GM18951 (cell line): Measurements from ENCODE around the gene RAPGEF2.
A peak's percentile ranks its signal among the peaks of the same experiment; 100 is the strongest.
"Not testable (repeated sequence)": the region's sequence is repeated elsewhere in the genome, so short reads cannot be mapped to it uniquely, and the experiment has no call there.

Experiments used
- POLR2A ChIP-seq: IDR thresholded peaks from 4 replicates; pipeline ENCODE4 v1.6.1; 2011; ENCODE audit warnings: mild to moderate bottlenecking; ENCODE audit not compliant: insufficient read length, insufficient read depth; ENCODE audit errors: extremely low read depth
- in situ Hi-C: fragments of 300-500 bp; cut with MboI; formaldehyde crosslinking; loops from one replicate; pipeline ENCODE4 v1.12.0; 2022; ENCODE audit warnings: low sequenced_read_pairs, mixed read lengths, inconsistent platforms; ENCODE audit not compliant: unreplicated experiment

The RAPGEF2 gene, protein sequence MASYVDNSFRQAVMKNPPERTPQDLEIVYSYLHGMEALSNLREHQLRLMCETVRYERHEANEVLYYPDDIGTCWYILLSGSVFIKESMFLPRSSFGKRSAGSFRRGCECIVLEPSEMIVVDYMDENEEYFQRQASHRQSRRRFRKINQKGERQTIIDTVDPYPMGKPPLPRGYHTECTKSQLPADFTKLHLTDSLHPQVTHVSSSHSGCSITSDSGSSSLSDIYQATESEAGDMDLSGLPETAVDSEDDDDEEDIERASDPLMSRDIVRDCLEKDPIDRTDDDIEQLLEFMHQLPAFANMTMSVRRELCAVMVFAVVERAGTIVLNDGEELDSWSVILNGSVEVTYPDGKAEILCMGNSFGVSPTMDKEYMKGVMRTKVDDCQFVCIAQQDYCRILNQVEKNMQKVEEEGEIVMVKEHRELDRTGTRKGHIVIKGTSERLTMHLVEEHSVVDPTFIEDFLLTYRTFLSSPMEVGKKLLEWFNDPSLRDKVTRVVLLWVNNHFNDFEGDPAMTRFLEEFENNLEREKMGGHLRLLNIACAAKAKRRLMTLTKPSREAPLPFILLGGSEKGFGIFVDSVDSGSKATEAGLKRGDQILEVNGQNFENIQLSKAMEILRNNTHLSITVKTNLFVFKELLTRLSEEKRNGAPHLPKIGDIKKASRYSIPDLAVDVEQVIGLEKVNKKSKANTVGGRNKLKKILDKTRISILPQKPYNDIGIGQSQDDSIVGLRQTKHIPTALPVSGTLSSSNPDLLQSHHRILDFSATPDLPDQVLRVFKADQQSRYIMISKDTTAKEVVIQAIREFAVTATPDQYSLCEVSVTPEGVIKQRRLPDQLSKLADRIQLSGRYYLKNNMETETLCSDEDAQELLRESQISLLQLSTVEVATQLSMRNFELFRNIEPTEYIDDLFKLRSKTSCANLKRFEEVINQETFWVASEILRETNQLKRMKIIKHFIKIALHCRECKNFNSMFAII (N-terminal part only)

DNA sequence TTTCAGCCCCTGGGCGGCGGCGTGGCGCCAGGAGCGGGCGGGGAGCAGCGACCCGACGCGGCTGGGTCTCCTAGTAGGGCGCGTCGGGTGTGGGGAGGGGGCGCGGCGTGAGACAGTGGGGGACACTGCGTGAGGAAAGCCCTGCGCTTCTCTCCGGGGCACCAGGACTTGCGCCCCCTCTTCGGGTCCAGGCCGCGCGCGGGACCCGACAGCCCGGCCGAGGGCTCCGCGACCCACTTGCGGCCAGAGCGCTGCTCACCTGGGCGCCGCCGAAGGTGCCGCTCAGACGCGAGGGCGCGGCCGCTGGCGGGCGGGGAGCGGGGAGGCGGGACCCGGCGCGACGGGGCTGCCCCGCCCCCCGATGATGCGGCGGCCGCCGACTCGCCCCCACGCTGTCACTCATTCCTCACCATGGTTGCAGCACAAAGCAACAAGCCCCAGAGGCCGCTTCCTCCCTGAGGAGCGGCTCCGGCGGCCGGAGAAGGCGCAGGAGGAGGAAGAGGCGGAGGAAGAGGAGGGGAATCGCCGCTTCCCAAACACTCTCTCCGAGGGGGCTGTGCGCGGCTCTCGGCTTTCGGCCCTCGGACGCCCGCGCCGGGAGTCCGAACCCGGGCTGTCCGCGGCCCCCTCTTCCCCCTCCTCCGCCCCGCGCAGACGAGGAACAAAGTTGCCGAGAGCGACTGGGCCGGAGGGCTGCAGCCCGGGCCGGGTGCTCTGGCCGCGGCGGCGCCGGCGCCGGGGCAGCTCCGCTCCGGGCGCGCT is at the start of gene RAPGEF2:
Gene RAPGEF2, plus strand, starts transcription at position 458 of the 762 bp plus-strand sequence. CDS start 1,084 bp downstream, outside the sequence.
- peak; percentile 79 for TF ChIP-seq POLR2A
- in situ Hi-C loops = no loop called here

DNA sequence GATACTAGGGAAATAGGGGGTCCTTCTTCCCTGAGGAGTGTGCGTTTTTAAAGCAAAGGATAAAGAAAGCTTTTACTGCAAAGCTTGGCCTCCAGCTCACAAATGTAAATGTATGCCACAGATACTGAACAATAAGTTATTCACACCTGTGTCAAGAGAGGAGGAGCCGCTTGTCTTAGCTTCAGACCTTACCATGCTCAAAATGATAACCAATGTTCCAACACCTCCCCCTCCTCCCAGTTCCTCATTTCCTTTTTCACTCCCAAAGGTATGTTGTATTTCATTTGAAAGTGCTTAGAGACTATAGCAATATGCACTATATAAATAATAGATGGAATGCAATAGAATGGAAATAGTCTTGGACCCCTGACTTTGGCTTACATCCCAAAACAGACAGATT is 47.0 kb upstream of the RAPGEF2 start:
- in situ Hi-C loops = no loop called here
- TF ChIP-seq POLR2A = no peak

DNA sequence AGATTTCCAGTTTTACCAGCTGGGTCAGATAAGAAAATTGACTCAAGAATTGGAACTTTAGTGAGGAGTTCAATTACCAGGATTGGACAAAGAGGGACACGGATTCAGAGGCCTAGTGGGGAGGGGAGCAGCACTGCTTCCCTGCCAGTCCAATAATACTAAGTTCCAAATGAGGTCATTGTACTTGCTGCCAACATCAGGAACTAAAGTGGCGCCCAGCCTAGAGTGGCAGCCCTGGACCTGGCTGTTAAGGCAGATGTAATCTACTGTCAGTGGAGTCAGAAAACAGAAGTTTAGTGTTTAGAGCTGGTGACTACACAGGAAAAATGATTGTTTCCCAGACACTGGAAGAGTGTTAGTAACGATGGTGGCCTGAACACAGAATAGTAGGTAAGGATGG is 42.7 kb upstream of the RAPGEF2 start:
- no peak for TF ChIP-seq POLR2A
- in situ Hi-C loops = no loop called here

DNA sequence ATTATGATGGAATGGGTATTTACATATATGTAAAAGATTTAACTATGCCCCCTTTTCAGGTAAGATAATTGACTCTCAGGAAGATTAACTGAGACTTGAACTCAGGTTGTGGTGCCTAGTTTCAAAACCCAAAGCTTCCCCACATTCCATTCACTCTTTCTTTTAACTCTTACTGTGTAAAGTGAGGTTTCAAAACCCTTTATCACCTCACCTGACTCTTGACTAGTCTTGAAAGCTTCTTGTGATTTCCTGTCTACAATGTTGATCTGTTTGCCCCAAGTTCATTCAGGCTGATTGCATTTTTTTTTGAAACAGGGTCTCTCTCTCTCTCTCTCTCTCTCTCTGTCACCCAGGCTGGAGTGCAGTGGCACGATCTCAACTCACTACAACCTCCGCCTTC is 40.5 kb upstream of the RAPGEF2 start:
- in situ Hi-C loops = no loop called here

DNA sequence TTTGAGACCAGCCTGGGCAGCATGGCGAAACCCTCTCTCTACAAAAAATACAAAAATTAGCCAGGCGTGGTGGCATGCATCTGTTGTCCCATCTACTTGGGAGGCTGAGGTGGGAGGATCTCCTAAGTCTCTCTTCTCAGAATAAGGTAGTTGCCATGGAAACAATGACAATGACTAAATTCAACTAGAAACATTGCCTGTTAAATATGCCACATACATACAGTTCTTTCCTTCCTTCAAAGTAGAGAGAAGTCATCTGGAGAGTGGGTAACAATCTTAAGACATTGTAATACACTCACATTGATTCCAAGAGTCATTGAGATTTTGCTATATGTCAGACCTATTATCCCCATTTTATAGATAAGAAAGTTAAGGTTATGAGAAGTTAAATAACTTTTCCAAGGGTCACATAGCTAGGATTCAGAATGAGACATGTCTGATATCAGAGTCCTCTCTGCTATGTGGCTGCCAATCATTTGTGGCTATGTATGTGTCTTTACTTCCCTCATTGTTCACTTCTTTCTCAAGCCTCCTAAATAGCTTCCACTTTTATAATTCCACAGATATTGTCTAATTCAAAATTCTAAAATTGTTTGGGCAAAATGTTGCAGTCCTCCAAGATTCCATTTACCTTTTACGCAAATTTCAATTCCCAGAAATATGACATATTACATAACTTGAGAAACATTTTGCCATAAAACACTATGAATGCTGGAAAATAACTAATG is 37.2 kb upstream of the RAPGEF2 start:
- no peak for TF ChIP-seq POLR2A
- in situ Hi-C loops = no loop called here

More for the DNA sequence above, 40.5 kb upstream of the RAPGEF2 start:
- TF ChIP-seq POLR2A = no peak

DNA sequence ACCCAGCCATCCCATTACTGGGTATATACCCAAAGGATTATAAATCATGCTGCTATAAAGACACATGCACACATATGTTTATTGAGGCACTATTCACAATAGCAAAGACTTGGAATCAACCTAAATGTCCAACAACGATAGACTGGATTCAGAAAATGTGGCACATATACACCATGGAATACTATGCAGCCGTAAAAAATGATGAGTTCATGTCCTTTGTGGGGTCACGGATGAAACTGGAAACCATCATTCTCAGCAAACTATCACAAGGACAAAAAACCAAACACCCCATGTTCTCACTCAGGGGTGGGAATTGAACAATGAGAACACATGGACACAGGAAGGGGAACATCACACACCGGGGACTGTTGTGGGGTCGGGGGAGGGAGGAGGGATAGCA is 34.7 kb upstream of the RAPGEF2 start:
- in situ Hi-C loops = not testable (repeated sequence)

DNA sequence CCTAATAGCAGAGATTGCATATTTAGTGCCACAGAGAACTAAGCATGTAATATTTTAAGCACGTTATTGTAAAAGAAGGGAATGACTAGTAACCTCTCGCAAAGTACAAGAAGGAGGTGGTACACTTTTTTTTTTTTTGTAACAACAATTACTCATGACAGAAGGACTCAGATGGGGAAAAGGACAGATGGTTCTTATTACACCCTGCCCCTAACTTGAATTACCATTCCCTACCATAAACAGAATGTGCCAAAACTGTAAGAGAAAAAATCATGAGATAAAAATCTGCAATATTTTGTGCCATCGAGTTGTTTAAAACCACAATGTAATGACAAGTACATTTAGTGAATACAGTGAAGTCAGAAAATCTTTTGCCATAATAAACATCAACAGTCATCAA is 33.0 kb upstream of the RAPGEF2 start:
- in situ Hi-C loops = no loop called here

DNA sequence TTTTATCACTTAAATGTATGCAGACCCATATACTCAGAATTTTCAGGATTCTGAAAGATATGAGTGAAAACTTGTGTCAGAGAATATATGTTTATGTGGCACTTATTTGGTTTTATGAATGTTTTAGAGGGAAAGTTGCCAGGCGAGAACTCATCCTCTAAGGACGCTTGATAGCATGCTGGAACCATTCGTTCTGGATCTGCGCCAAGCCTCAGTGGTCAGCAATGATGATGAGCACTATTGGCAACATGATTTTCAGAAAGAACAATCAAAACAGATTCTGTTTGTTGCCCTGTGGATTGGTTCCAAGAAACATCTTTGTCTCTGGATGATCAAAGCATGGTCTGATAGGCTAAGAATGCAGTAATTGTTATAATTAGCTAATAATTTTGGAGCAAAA is 32.1 kb upstream of the RAPGEF2 start:
- in situ Hi-C loops = no loop called here
- TF ChIP-seq POLR2A = no peak

More for the DNA sequence above, 33.0 kb upstream of the RAPGEF2 start:
- no peak for TF ChIP-seq POLR2A

DNA sequence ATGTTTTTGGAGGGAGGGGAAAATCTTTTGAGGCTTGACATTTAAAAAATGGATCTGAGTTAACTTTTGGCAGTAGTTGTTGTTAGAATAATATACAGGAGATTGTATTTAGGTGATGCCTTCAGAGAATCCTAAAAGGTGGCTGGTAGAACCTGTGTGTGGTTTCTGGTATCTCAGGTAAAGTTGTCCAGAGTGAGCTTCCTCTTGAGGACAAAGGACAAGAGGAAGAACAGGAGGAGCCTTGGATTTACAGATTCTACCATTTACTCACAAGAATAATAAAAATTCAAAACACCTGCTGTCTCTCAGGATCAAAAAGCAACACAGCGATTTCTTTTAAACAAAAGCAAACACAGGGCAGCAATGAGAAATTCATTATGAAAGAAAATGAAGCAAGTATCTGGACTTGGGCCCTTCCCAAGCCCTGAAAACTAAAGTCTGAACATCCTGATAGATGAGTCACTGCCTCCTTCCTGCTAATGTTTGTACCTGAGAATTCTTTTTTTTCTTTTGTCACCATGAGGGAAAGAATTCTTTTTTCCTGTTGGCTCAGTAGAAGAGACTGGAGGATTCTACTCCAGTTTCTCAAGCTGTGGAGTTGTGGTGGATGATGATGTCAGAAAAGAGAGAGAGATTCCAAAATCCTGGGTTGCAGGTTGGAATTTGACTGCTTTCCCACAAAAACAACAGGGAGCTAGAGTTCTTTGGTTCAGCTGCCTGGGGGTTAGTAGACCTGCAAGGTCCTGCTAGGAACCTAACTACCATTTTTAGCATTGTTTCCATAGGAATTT is 31.5 kb upstream of the RAPGEF2 start:
- no peak for TF ChIP-seq POLR2A
- in situ Hi-C loops = no loop called here

DNA sequence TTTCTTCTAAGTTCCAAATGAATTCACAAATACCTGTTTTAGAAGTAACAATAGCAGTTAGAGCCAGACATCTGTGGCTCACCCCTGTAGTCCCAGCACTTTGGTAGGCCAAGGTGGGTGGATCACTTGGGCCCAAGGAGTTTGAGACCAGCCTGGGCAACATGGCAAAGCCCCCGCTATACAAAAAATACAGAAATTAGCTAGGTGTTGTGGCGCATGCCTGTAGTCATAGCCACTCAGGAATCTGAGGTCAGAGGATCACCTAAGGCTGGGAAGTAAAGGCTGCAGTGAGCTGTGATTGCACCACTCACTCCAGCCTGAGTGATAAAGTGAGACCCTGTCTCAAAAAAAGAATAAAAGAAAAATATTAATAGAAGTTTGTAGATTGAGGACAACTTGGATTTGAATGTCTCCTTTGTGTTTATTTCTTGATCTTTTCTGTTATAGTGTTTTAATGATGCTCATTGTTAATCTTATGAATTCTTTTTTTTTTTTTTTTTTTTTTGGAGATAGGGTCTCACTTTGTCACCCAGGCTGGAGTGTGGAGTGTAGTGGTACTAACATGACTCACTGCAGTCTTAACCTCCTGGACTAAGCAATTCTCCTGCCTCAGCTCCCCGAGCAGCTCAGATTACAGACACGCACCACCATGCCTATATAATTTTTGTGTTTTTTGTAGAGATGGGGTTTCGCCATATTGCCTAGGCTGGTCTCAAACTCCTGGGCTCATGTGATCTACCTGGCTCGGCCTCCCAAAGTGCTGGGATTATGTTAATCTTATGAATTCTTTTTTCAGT is 30.7 kb upstream of the RAPGEF2 start:
- no peak for TF ChIP-seq POLR2A
- in situ Hi-C loops = no loop called here

DNA sequence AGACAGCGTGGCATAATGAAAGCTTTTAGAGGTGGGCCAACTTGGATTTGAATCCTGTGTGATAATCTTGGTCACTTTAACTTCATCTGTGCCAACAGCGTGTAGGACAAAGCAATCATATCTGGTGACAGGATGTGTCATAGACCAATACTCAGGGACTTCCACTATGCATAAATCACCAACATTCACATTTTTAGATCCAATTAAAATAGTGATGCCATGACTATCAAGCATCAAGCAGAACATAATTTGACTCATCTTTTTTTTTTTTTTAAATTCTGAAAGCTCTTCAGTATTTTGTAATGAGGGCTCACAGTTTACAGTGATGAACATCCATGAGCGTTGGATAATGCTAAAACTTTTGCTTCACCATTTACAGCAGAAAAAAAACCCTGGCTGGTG is 27.3 kb upstream of the RAPGEF2 start:
- in situ Hi-C loops = no loop called here
- TF ChIP-seq POLR2A = no peak

DNA sequence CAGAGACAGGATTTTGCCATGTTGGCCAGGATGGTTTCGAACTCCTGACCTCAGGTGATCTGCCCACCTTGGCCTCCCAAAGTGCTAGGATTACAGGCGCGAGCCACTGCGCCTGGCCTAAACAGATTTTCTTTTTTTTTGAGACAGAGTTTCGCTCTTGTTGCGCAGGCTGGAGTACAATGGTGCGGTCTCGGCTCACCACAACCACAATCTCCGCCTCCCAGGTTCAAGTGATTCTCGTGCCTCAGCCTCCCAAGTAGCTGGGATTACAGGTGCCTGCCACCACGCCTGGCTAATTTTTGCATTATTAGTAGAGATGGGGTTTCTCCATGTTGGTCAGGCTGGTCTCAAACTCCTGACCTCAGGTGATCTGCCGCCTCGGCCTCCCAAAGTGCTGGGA is 25.9 kb upstream of the RAPGEF2 start:
- in situ Hi-C loops = not testable (repeated sequence)
